ENCODE results near the gene LIPG. TPM values are rescaled to one million over a fixed set of nuclear protein-coding genes. Genes with fewer than 3 reads are reported as not detected.

The LIPG gene
- polyA plus RNA-seq, 1 experiment: 0.25 TPM

DNA sequence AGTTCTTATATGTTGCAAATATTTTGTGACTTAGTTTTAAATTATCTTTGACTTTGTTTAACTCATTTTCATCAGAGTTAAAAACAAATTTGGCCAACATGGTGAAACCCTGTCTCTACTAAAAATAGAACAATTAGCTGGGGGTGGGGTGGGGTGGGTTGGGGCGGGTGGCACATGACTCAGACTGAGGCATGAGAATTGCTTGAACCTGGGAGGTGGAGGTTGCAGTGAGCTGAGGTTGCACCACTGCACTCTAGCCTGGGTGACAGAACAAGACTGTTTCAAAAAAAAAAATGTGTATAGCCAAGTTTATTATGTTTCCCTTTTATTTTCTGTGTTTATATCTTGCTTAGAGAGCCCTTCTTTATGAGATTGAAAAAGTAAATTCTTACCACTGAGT, 14.2 kb upstream of the LIPG start:
- ChIA-PET POLR2A (no interaction called here), CTCF (no interaction called here)
- TF ChIP-seq, protein P1, sequence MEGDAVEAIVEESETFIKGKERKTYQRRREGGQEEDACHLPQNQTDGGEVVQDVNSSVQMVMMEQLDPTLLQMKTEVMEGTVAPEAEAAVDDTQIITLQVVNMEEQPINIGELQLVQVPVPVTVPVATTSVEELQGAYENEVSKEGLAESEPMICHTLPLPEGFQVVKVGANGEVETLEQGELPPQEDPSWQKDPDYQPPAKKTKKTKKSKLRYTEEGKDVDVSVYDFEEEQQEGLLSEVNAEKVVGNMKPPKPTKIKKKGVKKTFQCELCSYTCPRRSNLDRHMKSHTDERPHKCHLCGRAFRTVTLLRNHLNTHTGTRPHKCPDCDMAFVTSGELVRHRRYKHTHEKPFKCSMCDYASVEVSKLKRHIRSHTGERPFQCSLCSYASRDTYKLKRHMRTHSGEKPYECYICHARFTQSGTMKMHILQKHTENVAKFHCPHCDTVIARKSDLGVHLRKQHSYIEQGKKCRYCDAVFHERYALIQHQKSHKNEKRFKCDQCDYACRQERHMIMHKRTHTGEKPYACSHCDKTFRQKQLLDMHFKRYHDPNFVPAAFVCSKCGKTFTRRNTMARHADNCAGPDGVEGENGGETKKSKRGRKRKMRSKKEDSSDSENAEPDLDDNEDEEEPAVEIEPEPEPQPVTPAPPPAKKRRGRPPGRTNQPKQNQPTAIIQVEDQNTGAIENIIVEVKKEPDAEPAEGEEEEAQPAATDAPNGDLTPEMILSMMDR (IDR thresholded peaks at IDR 0.05; ENCODE audit: insufficient read depth, low read depth, low read length): no peak
- H3K4me3 ChIP-seq (ENCODE audit: low read depth, low read length): no peak overlapping the region
- H3K27me3 ChIP-seq (ENCODE audit: control insufficient read depth, insufficient read depth, low read length): peaks cover 4% of the 10 kb centered on the region
- no peaks in the 10 kb centered on the region for H3K36me3 ChIP-seq (ENCODE audit: control insufficient read depth, insufficient read depth, low read length)
- peak; percentile 1 for DNase-seq (ENCODE audit: low read depth)

DNA sequence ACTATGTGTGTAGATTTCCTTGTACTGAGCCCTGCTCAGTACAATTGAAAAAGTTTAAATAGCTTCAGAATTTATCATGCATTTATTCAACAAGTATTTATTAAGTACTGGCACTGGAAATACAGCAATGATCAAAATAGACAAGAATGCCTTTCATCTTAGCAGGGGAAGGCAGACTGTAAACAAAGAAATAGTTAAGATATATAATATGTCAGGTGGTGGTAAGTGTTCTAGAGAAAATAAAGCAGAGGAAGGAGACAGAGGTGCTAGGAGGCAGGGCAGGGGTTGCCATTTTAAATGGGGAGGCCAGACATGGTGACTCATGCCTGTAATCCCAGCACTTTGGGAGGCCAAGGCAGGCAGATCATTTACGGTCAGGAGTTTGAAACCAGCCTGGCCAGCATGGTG, 13.6 kb upstream of the LIPG start:
- POLR2A ChIA-PET: no interaction called here
- H3K27me3 ChIP-seq (ENCODE audit: control insufficient read depth, insufficient read depth, low read length): peaks cover 4% of the 10 kb centered on the region
- no peaks in the 10 kb centered on the region for H3K36me3 ChIP-seq (ENCODE audit: control insufficient read depth, insufficient read depth, low read length)
- CTCF ChIA-PET: interaction anchor here (1.0 to 1.4 kb wide), 2 partner anchors 16 to 37 kb away, joined by 3 to 4 read pairs; no protein-coding TSS in a partner anchor
- TF ChIP-seq, protein P1 (IDR thresholded peaks at IDR 0.05; ENCODE audit: insufficient read depth, low read depth, low read length): no peak
- peak; percentile 13 for DNase-seq (ENCODE audit: low read depth)
- no peak overlapping the region for H3K4me3 ChIP-seq (ENCODE audit: low read depth, low read length)

DNA sequence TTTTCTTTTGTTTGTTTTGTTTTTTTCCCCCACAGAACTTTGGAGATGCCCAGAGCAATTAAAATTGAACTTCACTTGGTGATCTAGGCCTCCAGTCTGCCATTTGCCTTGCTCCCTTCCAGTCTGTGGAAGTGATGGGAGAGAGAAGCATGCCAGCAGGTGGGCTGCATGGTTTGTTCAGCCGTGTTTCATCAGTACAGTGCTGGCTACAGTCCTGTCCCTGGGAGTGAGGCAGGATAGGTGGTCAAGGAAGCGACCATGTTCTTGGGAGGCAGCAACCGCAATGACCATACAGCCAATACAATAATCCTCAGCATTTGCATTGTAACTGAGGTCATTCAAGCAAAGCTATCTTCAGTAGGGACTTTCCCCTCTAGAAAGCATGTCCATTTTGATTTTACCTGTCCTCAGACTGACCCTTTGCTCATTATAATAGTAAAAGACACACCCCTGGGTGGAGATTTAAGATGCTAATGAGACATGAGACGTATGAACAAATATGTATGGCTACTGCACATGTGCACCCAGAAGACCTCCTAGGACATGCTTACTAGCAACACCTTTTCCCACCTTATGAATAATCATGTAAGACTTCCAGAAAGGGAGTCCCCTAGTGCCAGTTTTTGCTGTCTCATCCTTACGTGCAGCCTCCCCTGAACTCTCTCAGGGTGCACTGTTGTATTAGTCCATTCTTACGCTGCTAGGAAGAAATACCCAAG, 11.1 kb upstream of the LIPG start:
- Histone ChIP-seq H3K36me3 (ENCODE audit: control insufficient read depth, insufficient read depth, low read length) (no peaks in the 10 kb centered on the region), H3K27me3 (ENCODE audit: control insufficient read depth, insufficient read depth, low read length) (peaks cover 3% of the 10 kb centered on the region), H3K4me3 (ENCODE audit: low read depth, low read length) (no peak overlapping the region)
- POLR2A ChIA-PET: no interaction called here
- TF ChIP-seq, protein P1 (IDR thresholded peaks at IDR 0.05; ENCODE audit: insufficient read depth, low read depth, low read length): no peak
- DNase-seq (ENCODE audit: low read depth): no peak
- CTCF ChIA-PET: interaction anchor here (0.6 kb wide), 1 partner anchor 42 kb away, joined by 3 read pairs; no protein-coding TSS in a partner anchor

DNA sequence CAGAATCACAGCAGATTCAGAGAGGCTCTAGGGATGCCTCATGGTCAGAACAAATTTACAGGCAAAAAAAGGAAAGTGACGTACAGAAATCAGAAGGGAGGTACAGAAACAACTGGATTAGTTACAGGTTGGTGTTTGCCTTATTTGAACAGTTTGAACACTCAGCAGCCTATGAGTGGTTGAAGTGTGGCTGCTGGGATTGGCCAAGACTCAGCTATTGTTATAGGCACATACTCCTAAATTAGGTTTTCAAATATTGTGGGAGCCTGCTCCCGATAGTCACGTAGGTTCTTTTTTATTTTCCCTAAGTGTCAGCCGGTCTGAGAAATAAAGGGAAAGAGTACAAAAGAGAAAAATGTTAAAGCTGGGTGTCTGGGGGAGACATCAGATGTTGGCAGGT, 8.9 kb upstream of the LIPG start:
- TF ChIP-seq, protein P1 (IDR thresholded peaks at IDR 0.05; ENCODE audit: insufficient read depth, low read depth, low read length): no peak
- DNase-seq (ENCODE audit: low read depth): no peak
- H3K4me3 ChIP-seq (ENCODE audit: low read depth, low read length): no peak overlapping the region
- POLR2A ChIA-PET: no interaction called here
- CTCF ChIA-PET: interaction anchor here (0.7 to 1.6 kb wide), 3 partner anchors 39 to 305 kb away, joined by 3 to 4 read pairs (median 3); no protein-coding TSS in a partner anchor
- peaks cover 1% of the 10 kb centered on the region for H3K27me3 ChIP-seq (ENCODE audit: control insufficient read depth, insufficient read depth, low read length)
- no peaks in the 10 kb centered on the region for H3K36me3 ChIP-seq (ENCODE audit: control insufficient read depth, insufficient read depth, low read length)

DNA sequence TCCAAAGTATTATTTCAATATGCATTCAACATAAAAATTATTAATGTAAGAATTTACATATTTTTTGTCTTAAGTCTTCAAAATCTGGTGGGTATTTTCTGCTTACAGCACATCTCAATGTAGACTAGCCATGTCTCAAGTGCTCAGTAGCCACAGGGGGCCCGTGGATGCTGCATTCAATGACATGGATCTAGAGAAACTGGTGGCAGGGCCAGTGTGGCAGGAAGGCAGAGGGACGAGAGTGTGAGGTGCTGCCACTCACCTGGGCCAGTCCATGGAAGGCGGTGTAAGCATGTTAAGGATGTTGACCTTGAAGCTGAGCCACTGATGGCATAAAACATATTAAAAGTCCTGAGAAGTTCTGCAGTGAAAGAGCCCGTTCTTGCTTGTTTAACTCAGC, 6.2 kb upstream of the LIPG start:
- DNase-seq (ENCODE audit: low read depth): no peak
- TF ChIP-seq, protein P1 (IDR thresholded peaks at IDR 0.05; ENCODE audit: insufficient read depth, low read depth, low read length): no peak
- Histone ChIP-seq H3K27me3 (ENCODE audit: control insufficient read depth, insufficient read depth, low read length) (peaks cover 9% of the 10 kb centered on the region), H3K36me3 (ENCODE audit: control insufficient read depth, insufficient read depth, low read length) (no peaks in the 10 kb centered on the region), H3K4me3 (ENCODE audit: low read depth, low read length) (no peak overlapping the region)
- ChIA-PET CTCF (interaction anchor here (8.7 kb wide), 1 partner anchor 302 kb away, joined by 159 read pairs; no protein-coding TSS in a partner anchor), POLR2A (no interaction called here)

Data from BJ (cell line).